Choroid plexus epithelial cell (primary cell): Measurements from ENCODE around the gene RBP5.
A peak's percentile ranks its signal among the peaks of the same experiment; 100 is the strongest.

Experiments
- DNase-seq: peaks from one replicate; pipeline ENCODE4 v3.0.0-alpha.2; 2010; ENCODE audit warnings: low read depth
- H3K4me3 ChIP-seq: 2 replicates; pipeline ENCODE4 v1.5.1; 2011; ENCODE audit warnings: low read depth, mild to moderate bottlenecking, control low read depth, low read length, moderate library complexity
- CTCF ChIP-seq: conservative IDR thresholded peaks from 2 replicates; pipeline ENCODE4 v1.5.1; 2011; ENCODE audit warnings: low read depth, mild to moderate bottlenecking, control low read depth, inconsistent platforms, low read length, moderate library complexity

RBP5 gene

GRCh38 chr12:7103837-7104584 lies 24.7 kb downstream of the RBP5 start:
- DNase-seq = no peak
- H3K4me3 ChIP-seq = no peak overlapping the region
- no peak for TF ChIP-seq CTCF

GRCh38 chr12:7102582-7102981 lies 26.1 kb downstream of the RBP5 start:
- DNase-seq = peak; percentile 21
- TF ChIP-seq CTCF = no peak
- no peak overlapping the region for H3K4me3 ChIP-seq

DNA sequence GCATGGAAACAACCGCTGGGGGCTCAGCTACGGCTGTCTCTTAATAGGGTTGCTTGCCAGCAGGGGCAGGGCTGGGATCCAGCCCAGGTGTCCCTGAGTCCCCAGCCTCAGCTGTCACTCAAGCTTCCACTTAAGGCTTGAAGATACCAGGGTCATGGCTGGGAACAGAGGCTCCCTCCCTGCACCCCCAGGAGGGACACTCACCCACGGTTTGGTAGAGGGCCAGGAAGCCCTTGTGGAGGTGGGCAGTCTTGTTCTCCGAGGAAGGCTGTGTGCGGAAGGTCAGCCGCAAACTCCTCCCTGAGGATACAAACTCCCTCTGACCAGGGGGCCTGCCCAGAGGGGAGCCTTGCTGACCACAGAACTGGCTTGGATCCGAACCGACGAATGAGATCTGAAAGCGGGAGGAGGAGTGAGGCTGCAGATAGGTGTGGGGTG lies 27.0 kb downstream of the RBP5 start:
- no peak overlapping the region for H3K4me3 ChIP-seq
- peak; percentile 11 for TF ChIP-seq CTCF
- peak; percentile 79 for DNase-seq

- no peak for TF ChIP-seq CTCF
- no peak for DNase-seq
- H3K4me3 ChIP-seq = no peak overlapping the region
These were observed 27.5 kb downstream of the RBP5 start for GRCh38 chr12:7101047-7101693.

DNA sequence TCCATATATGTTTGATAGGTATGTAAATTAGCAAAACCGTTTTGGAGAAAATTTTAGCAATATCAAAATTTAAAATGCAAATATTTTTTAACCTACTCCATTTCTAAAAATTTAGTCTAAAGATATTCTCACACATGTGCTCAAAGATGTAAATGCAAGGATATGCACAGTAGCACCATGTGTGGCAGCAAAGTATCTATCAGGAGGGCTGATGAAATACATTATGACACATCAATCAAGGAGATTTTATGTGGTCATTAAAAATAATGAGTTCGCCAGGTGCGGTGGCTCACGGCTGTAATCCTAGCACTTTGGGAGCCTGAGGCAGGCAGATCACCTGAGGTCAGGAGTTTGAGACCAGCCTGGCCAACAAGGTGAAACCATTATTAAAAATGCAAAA lies 28.4 kb downstream of the RBP5 start:
- DNase-seq = no peak
- TF ChIP-seq CTCF = no peak

GRCh38 chr12:7099290-7099996 lies 29.2 kb downstream of the RBP5 start:
- TF ChIP-seq CTCF = no peak
- no peak overlapping the region for H3K4me3 ChIP-seq
- DNase-seq = no peak

More for the DNA sequence above, 28.4 kb downstream of the RBP5 start:
- H3K4me3 ChIP-seq = no peak overlapping the region
